ENCODE results near the gene CAPZB.
A peak's percentile ranks its signal among the peaks of the same experiment; 100 is the strongest.

CAPZB gene

GRCh38 chr1:19342894-19343616, 142.3 kb downstream of the CAPZB start:
- no peak for DNase-seq

- DNase-seq: no peak
Observed at GRCh38 chr1:19342062-19342750, 143.1 kb downstream of the CAPZB start.

- DNase-seq: peak; percentile 12
Observed at GRCh38 chr1:19341201-19342061, 143.9 kb downstream of the CAPZB start.

- no peak for DNase-seq
Observed at GRCh38 chr1:19340387-19340937, 144.9 kb downstream of the CAPZB start.

GRCh38 chr1:19339214-19339861, 146.0 kb downstream of the CAPZB start:
- DNase-seq: no peak

GRCh38 chr1:19338323-19338762, 147.0 kb downstream of the CAPZB start:
- DNase-seq: no peak

- DNase-seq: no peak
Observed at GRCh38 chr1:19337289-19337688, 148.1 kb downstream of the CAPZB start.

GRCh38 chr1:19336543-19336942, 148.8 kb downstream of the CAPZB start:
- no peak for DNase-seq

GRCh38 chr1:19333587-19334354, 151.6 kb downstream of the CAPZB start:
- no peak for DNase-seq

GRCh38 chr1:19332832-19333231, 152.5 kb downstream of the CAPZB start:
- DNase-seq: no peak

- no peak for DNase-seq
Observed at GRCh38 chr1:19331262-19331878, 154.0 kb downstream of the CAPZB start.

GRCh38 chr1:19330449-19331135, 154.7 kb downstream of the CAPZB start:
- no peak for DNase-seq

GRCh38 chr1:19329611-19330010, 155.7 kb downstream of the CAPZB start:
- DNase-seq: no peak

GRCh38 chr1:19329188-19329587, 156.2 kb downstream of the CAPZB start:
- no peak for DNase-seq

GRCh38 chr1:19328486-19328885, 156.9 kb downstream of the CAPZB start:
- DNase-seq: no peak

- no peak for DNase-seq
Observed at GRCh38 chr1:19327736-19328135, 157.6 kb downstream of the CAPZB start.

GRCh38 chr1:19327301-19327700, 158.0 kb downstream of the CAPZB start:
- no peak for DNase-seq

GRCh38 chr1:19326748-19327065, 158.6 kb downstream of the CAPZB start:
- DNase-seq: no peak

GRCh38 chr1:19325958-19326747, 159.2 kb downstream of the CAPZB start:
- no peak for DNase-seq

GRCh38 chr1:19325368-19325957, 159.9 kb downstream of the CAPZB start:
- DNase-seq: no peak

All from SHP77 treated with DMSO at 0.1 percent for 48 hours (cell line).